Motor neuron (in vitro differentiated cells): ENCODE measurements around the gene SFXN5. TPM values are rescaled to one million over a fixed set of nuclear protein-coding genes. Genes with fewer than 3 reads are reported as not detected.
A peak's percentile ranks its signal among the peaks of the same experiment; 100 is the strongest.

Experiments used
- ATAC-seq, 8 experiments: fragments of 200-7000 bp; cut with Tn5 transposase; replicated peaks in 6 of 8; 2 replicates each; pipeline ENCODE4 v1.8.0; 2021; ENCODE audit warnings: mild to moderate bottlenecking in 8 of 8, moderate library complexity in 8 of 8
- H3K27ac ChIP-seq, 2 donors: fragments of 250-450 bp; sonication (Bioruptor Pico); 2 replicates each; pipeline ENCODE4 v1.9.0; 2021; ENCODE audit warnings: antibody characterized with exemption in 2 of 2, mild to moderate bottlenecking in 2 of 2, moderate library complexity in 1 of 2
- H3K4me1 ChIP-seq, 2 donors: fragments of 250-450 bp; sonication (Bioruptor Pico); replicated peaks in 1 of 2; 2 replicates each; pipeline ENCODE4 v1.6.1; 2021; ENCODE audit warnings: antibody characterized with exemption in 2 of 2, mild to moderate bottlenecking in 2 of 2, moderate library complexity in 1 of 2
- H3K4me3 ChIP-seq, 5 donors: fragments of 250-450 bp; sonication (Bioruptor Pico); 2 replicates each; pipeline ENCODE4 v1.9.0; 2021; ENCODE audit warnings: antibody characterized with exemption in 5 of 5, mild to moderate bottlenecking in 5 of 5, moderate library complexity in 4 of 5
- WGBS, 10 experiments: fragments of 450-650 bp; shearing (Covaris generic); methylation state at CpG; one replicate each; pipeline ENCODE4 v1.0.0; 2022; 5-methylcytosine and 5-hydroxymethylcytosine counted together
- in situ Hi-C, 9 experiments: fragments of 400-800 bp; cut with MboI; loops; one replicate each; pipeline ENCODE4 v1.15.0; 2021; ENCODE audit warnings: low sequenced_read_pairs in 9 of 9, low pct_unique_long_range_greater_than_20kb in 2 of 9; ENCODE audit not compliant: unreplicated experiment in 9 of 9
- total RNA-seq, 8 experiments: library from RNA; unstranded; fragments of 300-600 nt; gene quantifications; 2 replicates each; pipeline versions ENCODE4 v1.2.3 to v1.2.4, GENCODE V29; 2022

Gene SFXN5
- total RNA-seq, 8 experiments from 2014 or later = 6.4 to 35.6 (median 16.0) TPM

GRCh38 chr2:72952961-72953360 is 118.6 kb downstream of the SFXN5 start:
- ATAC-seq = no peak
- 80 to 100% (median 95%) methylated on average over 1 to 5 of the region's 14 CpGs; no CpG with 5 or more reads in 6 of the 10 experiments for WGBS, 10 experiments
- H3K27ac ChIP-seq = no peak overlapping the region
- in situ Hi-C loops = no loop called here
- peaks cover 15 to 22% of the 10 kb centered on the region in 2 donors for H3K4me1 ChIP-seq
- no peak overlapping the region for H3K4me3 ChIP-seq

- Histone ChIP-seq H3K27ac (no peak overlapping the region), H3K4me3 (no peak overlapping the region), H3K4me1 (peaks cover 15 to 22% of the 10 kb centered on the region in 2 donors)
- in situ Hi-C loops = no loop called here
- WGBS, 10 experiments = 63 to 100% (median 85%) methylated on average over 1 to 4 of the region's 8 CpGs; no CpG with 5 or more reads in 2 of the 10 experiments
- ATAC-seq = no peak
Measured at GRCh38 chr2:72952110-72952823, 119.2 kb downstream of the SFXN5 start.

- ATAC-seq = no peak
- in situ Hi-C loops = no loop called here
Measured at GRCh38 chr2:72951303-72952095, 120.0 kb downstream of the SFXN5 start.

DNA sequence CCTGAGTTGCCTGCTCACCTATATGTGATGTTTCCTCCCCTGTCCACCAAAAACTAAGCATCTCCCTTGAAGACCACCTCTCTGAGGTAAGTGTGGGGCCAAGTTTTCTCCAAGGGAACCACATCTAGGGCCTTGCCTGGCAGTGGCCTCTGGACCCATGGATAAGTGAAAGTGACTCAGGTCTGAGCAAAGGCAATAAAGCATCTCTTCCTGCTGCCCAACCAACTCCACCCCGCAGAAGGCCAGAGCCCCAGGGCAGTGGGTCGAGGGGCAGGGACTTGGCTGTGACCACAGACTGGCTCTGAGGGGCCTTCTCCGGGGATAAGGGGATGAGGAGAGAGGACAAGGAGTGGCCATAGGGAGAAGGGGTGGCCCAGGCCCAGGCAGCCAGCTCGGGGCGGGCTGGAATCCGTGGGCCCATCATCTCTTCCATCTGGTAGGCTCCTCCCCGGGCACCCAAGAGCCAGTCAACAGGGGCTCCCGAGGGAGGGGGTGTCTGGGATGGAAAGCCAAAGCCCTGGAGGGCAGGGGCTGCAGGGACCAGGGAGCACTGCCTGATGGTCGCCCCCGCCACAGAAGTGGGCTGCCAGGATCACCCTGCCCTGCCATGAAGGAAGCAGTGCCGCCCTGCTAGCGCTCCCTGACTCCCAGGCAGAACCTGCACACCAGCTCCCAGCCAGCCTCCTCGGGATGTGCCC is 120.8 kb downstream of the SFXN5 start:
- WGBS, 10 experiments = 87 to 100% (median 90%) methylated on average over 2 to 7 of the region's 13 CpGs; no CpG with 5 or more reads in 7 of the 10 experiments
- Histone ChIP-seq H3K4me1 (peaks cover 12 to 16% of the 10 kb centered on the region in 2 donors), H3K27ac (no peak overlapping the region), H3K4me3 (no peak overlapping the region)
- in situ Hi-C loops = no loop called here
- no peak for ATAC-seq

More at GRCh38 chr2:72951303-72952095, 120.0 kb downstream of the SFXN5 start:
- Histone ChIP-seq H3K27ac (no peak overlapping the region), H3K4me3 (no peak overlapping the region), H3K4me1 (peaks cover 15 to 22% of the 10 kb centered on the region in 2 donors)
- WGBS, 10 experiments = 100% methylated on average over 1 of the region's 8 CpGs; no CpG with 5 or more reads in 8 of the 10 experiments

DNA sequence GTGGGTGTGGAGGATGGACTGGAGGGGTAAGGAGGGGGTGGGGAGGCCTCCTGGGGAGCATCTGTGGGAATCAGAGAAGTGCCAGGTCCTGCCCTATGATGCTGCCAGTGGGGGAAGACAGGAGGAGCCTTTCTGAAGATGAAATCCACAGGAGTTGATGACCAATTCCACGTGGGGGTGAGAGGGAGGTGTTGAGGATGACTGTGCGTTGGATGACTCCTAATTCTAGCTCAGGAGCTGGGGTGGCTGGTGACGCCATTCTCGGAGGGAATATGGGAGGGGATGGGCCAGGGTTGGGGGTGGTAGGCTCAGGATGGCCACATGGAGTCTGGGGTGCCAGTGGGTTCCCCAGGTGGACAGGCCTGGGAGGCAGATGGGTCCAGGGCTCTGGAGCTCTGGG is 121.9 kb downstream of the SFXN5 start:
- no peak overlapping the region for H3K27ac ChIP-seq
- no CpG with 5 or more reads among the region's 4 CpGs for WGBS, 10 experiments
- in situ Hi-C loops = no loop called here

GRCh38 chr2:72949045-72949444 is 122.5 kb downstream of the SFXN5 start:
- Histone ChIP-seq H3K4me1 (peaks cover 0 to under 1% of the 10 kb centered on the region in 2 donors), H3K27ac (no peak overlapping the region), H3K4me3 (no peak overlapping the region)
- peak in 1 of 8 experiments; percentile 22 for ATAC-seq
- 100% methylated on average over 1 to 2 of the region's 2 CpGs; no CpG with 5 or more reads in 5 of the 10 experiments for WGBS, 10 experiments
- in situ Hi-C loops = no loop called here

More for the DNA sequence above, 121.9 kb downstream of the SFXN5 start:
- Histone ChIP-seq H3K4me1 (peaks cover 2 to 6% of the 10 kb centered on the region in 2 donors), H3K4me3 (no peak overlapping the region)
- ATAC-seq = no peak

GRCh38 chr2:72947952-72948830 is 123.3 kb downstream of the SFXN5 start:
- Histone ChIP-seq H3K27ac (no peak overlapping the region), H3K4me1 (no peaks in the 10 kb centered on the region), H3K4me3 (no peak overlapping the region)
- no peak for ATAC-seq
- in situ Hi-C loops = no loop called here
- 42 to 100% (median 80%) methylated on average over 1 to 8 of the region's 10 CpGs; no CpG with 5 or more reads in 1 of the 10 experiments for WGBS, 10 experiments

- 80 to 100% (median 91%) methylated on average over 1 to 5 of the region's 9 CpGs; no CpG with 5 or more reads in 4 of the 10 experiments for WGBS, 10 experiments
- in situ Hi-C loops = no loop called here
- H3K4me1 ChIP-seq = no peaks in the 10 kb centered on the region
- H3K4me3 ChIP-seq = no peak overlapping the region
- no peak overlapping the region for H3K27ac ChIP-seq
- ATAC-seq = no peak
Measured at GRCh38 chr2:72946466-72946865, 125.0 kb downstream of the SFXN5 start.

GRCh38 chr2:72945450-72946019 is 126.0 kb downstream of the SFXN5 start:
- no peak for ATAC-seq
- Histone ChIP-seq H3K4me3 (no peak overlapping the region), H3K27ac (no peak overlapping the region), H3K4me1 (peaks cover 3 to 5% of the 10 kb centered on the region in 2 donors)
- 20 to 81% (median 73%) methylated on average over 1 to 4 of the region's 9 CpGs; no CpG with 5 or more reads in 4 of the 10 experiments for WGBS, 10 experiments
- in situ Hi-C loops = no loop called here

- ATAC-seq = no peak
- in situ Hi-C loops = no loop called here
- WGBS, 10 experiments = 60 to 100% (median 89%) methylated on average over 1 to 10 of the region's 16 CpGs; no CpG with 5 or more reads in 4 of the 10 experiments
Measured at GRCh38 chr2:72944804-72945449, 126.6 kb downstream of the SFXN5 start.

DNA sequence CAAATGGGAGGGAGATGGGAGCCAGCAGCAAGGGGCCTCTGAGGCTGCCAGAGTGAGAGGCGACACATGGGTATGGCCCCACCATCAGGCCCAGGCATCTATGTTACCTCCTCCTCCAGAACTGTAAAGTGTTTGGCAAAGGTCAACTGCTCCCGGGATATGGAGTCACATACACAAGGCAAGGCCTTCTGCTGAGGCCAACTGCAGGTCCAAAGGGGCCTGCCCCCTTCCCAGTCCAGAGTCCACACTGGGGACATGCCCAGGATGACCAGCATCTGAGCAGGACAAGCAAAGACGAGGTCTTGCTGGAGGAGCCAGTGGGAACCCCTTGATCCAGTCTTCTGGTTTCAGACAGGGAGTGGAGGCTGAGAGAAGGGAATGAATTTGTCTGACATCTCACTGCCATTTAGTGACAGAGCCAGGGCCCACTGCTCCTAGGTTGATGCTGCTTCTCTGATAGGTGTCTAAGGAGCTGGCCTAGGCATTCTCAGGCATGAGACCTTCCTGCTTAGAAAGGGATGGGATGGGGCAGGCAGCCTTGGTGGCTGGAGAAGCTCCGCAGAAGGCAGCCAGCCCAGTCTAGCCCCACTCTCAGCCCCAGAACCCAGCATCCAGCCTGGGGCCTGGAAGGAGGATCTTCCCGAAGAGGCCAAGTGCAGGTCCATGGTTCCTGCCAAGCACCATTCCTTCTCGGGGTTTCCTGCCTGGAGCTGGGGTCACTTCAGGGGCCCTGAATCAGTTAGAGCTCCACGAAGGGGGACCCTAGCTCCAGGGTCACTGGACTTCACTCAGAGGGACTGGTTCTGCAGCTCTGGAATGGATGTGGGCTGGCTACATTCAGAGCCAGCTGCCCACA is 127.7 kb downstream of the SFXN5 start:
- WGBS, 10 experiments = 40 to 93% (median 86%) methylated on average over 1 to 5 of the region's 7 CpGs; no CpG with 5 or more reads in 5 of the 10 experiments
- in situ Hi-C loops = no loop called here
- no peak for ATAC-seq

More at GRCh38 chr2:72944804-72945449, 126.6 kb downstream of the SFXN5 start:
- Histone ChIP-seq H3K4me1 (peaks cover 3 to 7% of the 10 kb centered on the region in 2 donors), H3K4me3 (no peak overlapping the region), H3K27ac (no peak overlapping the region)

More for the DNA sequence above, 127.7 kb downstream of the SFXN5 start:
- no peak overlapping the region for H3K4me3 ChIP-seq
- H3K4me1 ChIP-seq = peaks cover 3 to 7% of the 10 kb centered on the region in 2 donors
- H3K27ac ChIP-seq = no peak overlapping the region
